ENCODE data around the gene UBL5. TPM values are rescaled to one million over a fixed set of nuclear protein-coding genes. Genes with fewer than 3 reads are reported as not detected.
"Not testable (repeated sequence)": the region's sequence is repeated elsewhere in the genome, so short reads cannot be mapped to it uniquely, and the experiment has no call there.

Gene UBL5
- total RNA-seq, 1 donor, result 111 TPM

- Histone ChIP-seq H3K4me2 (ENCODE audit: insufficient read depth, low read length) (peak overlapping the region; percentile 98), H3K79me2 (ENCODE audit: insufficient read depth, low read length) (peaks cover 37% of the 10 kb centered on the region), H3K36me3 (ENCODE audit: insufficient read depth, low read length) (peaks cover 21% of the 10 kb centered on the region), H4K20me1 (ENCODE audit: insufficient read depth, low read length) (peaks cover 15% of the 10 kb centered on the region), H2AFZ (ENCODE audit: low read length) (no peak overlapping the region), H3K27me3 (ENCODE audit: insufficient read depth, low read length) (no peaks in the 10 kb centered on the region), H3K4me3 (ENCODE audit: insufficient read depth, low read length) (peak overlapping the region; percentile 75), H3K4me1 (ENCODE audit: insufficient read depth, low read length) (peaks cover 11% of the 10 kb centered on the region), H3K9me3 (ENCODE audit: low read depth, low read length) (no peaks in the 10 kb centered on the region), H3K27ac (ENCODE audit: low read depth, low read length) (no peak overlapping the region)
- no peak for DNase-seq (ENCODE audit: insufficient read length, low spot score, missing footprints)
- TF ChIP-seq CTCF (IDR thresholded peaks at IDR 0.05; ENCODE audit: extremely low read depth, low read depth, low read length), result no peak
These were observed 8.3 kb downstream of the UBL5 start for GRCh38 chr19:9836021-9836420.

- Histone ChIP-seq H3K4me2 (ENCODE audit: insufficient read depth, low read length) (no peak overlapping the region), H3K4me1 (ENCODE audit: insufficient read depth, low read length) (peaks cover 11% of the 10 kb centered on the region), H3K36me3 (ENCODE audit: insufficient read depth, low read length) (peaks cover 39% of the 10 kb centered on the region), H3K27me3 (ENCODE audit: insufficient read depth, low read length) (no peaks in the 10 kb centered on the region), H3K9me3 (ENCODE audit: low read depth, low read length) (no peaks in the 10 kb centered on the region), H4K20me1 (ENCODE audit: insufficient read depth, low read length) (peaks cover 18% of the 10 kb centered on the region), H3K79me2 (ENCODE audit: insufficient read depth, low read length) (peaks cover 40% of the 10 kb centered on the region), H2AFZ (ENCODE audit: low read length) (no peak overlapping the region), H3K4me3 (ENCODE audit: insufficient read depth, low read length) (no peak overlapping the region), H3K27ac (ENCODE audit: low read depth, low read length) (no peak overlapping the region)
- no peak for DNase-seq (ENCODE audit: insufficient read length, low spot score, missing footprints)
- no peak for TF ChIP-seq CTCF (IDR thresholded peaks at IDR 0.05; ENCODE audit: extremely low read depth, low read depth, low read length)
These were observed 10.6 kb downstream of the UBL5 start for GRCh38 chr19:9838324-9838723.

- Histone ChIP-seq H2AFZ (ENCODE audit: low read length) (no peak overlapping the region), H3K4me3 (ENCODE audit: insufficient read depth, low read length) (no peak overlapping the region), H3K36me3 (ENCODE audit: insufficient read depth, low read length) (peaks cover 48% of the 10 kb centered on the region), H3K4me2 (ENCODE audit: insufficient read depth, low read length) (no peak overlapping the region), H3K4me1 (ENCODE audit: insufficient read depth, low read length) (peaks cover 11% of the 10 kb centered on the region), H3K9me3 (ENCODE audit: low read depth, low read length) (no peaks in the 10 kb centered on the region), H3K27ac (ENCODE audit: low read depth, low read length) (no peak overlapping the region), H3K79me2 (ENCODE audit: insufficient read depth, low read length) (peaks cover 44% of the 10 kb centered on the region), H3K27me3 (ENCODE audit: insufficient read depth, low read length) (no peaks in the 10 kb centered on the region), H4K20me1 (ENCODE audit: insufficient read depth, low read length) (peaks cover 18% of the 10 kb centered on the region)
- DNase-seq (ENCODE audit: insufficient read length, low spot score, missing footprints), result no peak
- TF ChIP-seq CTCF (IDR thresholded peaks at IDR 0.05; ENCODE audit: extremely low read depth, low read depth, low read length), result no peak
These were observed 11.7 kb downstream of the UBL5 start for GRCh38 chr19:9839415-9839814.

- Histone ChIP-seq H4K20me1 (ENCODE audit: insufficient read depth, low read length) (peaks cover 33% of the 10 kb centered on the region), H3K4me2 (ENCODE audit: insufficient read depth, low read length) (no peak overlapping the region)
These were observed 15.3 kb downstream of the UBL5 start for GRCh38 chr19:9842834-9843625.

GRCh38 chr19:9843626-9844273, 16.0 kb downstream of the UBL5 start:
- not testable (repeated sequence) for H3K4me3 ChIP-seq (ENCODE audit: insufficient read depth, low read length); H2AFZ ChIP-seq (ENCODE audit: low read length); H3K27me3 ChIP-seq (ENCODE audit: insufficient read depth, low read length); H3K9me3 ChIP-seq (ENCODE audit: low read depth, low read length); H3K4me2 ChIP-seq (ENCODE audit: insufficient read depth, low read length); DNase-seq (ENCODE audit: insufficient read length, low spot score, missing footprints); H3K27ac ChIP-seq (ENCODE audit: low read depth, low read length)
- Histone ChIP-seq H4K20me1 (ENCODE audit: insufficient read depth, low read length) (peaks cover 34% of the 10 kb centered on the region), H3K36me3 (ENCODE audit: insufficient read depth, low read length) (peaks cover 46% of the 10 kb centered on the region), H3K4me1 (ENCODE audit: insufficient read depth, low read length) (peaks cover 11% of the 10 kb centered on the region), H3K79me2 (ENCODE audit: insufficient read depth, low read length) (peaks cover 37% of the 10 kb centered on the region)

More at GRCh38 chr19:9842834-9843625, 15.3 kb downstream of the UBL5 start:
- TF ChIP-seq CTCF (IDR thresholded peaks at IDR 0.05; ENCODE audit: extremely low read depth, low read depth, low read length), result no peak
- Histone ChIP-seq H3K27me3 (ENCODE audit: insufficient read depth, low read length) (no peaks in the 10 kb centered on the region), H3K4me1 (ENCODE audit: insufficient read depth, low read length) (peaks cover 11% of the 10 kb centered on the region), H3K36me3 (ENCODE audit: insufficient read depth, low read length) (peaks cover 51% of the 10 kb centered on the region), H2AFZ (ENCODE audit: low read length) (no peak overlapping the region), H3K9me3 (ENCODE audit: low read depth, low read length) (no peaks in the 10 kb centered on the region), H3K27ac (ENCODE audit: low read depth, low read length) (no peak overlapping the region), H3K79me2 (ENCODE audit: insufficient read depth, low read length) (peaks cover 45% of the 10 kb centered on the region), H3K4me3 (ENCODE audit: insufficient read depth, low read length) (no peak overlapping the region)
- no peak for DNase-seq (ENCODE audit: insufficient read length, low spot score, missing footprints)

Data from osteoblast (primary cell).